HCT116 (cell line): Measurements from ENCODE around the gene KCNIP4. TPM values are rescaled to one million over a fixed set of nuclear protein-coding genes. Genes with fewer than 3 reads are reported as not detected.

Source experiments
- ATAC-seq: fragments of 200-7000 bp; cut with Tn5 transposase; 2 replicates; pipeline ENCODE4 v1.9.1; 2020; ENCODE audit warnings: mild to moderate bottlenecking, moderate library complexity
- BruUV-seq: library from RNA; stranded (reverse); fragments of 400-500 nt; replicated peaks from 2 replicates; lab custom pipeline; 2021; lab: Mats Ljungman, UMichigan
- CTCF ChIA-PET: fragments of 300-600 bp; sonication (Branson Sonifier 250); formaldehyde crosslinking; loops from one replicate; lab custom pipeline; 2021; ENCODE audit warnings: antibody characterized with exemption; lab: Charles Lee
- POLR2A ChIA-PET: fragments of 300-600, 350-600 bp; sonication (Branson Sonifier 250); formaldehyde crosslinking; loops from one replicate; lab custom pipeline; 2021; ENCODE audit warnings: antibody characterized with exemption; lab: Charles Lee
- RAD21 ChIA-PET, 2 experiments: fragments of 300-600 bp; sonication (Branson Sonifier 250); formaldehyde crosslinking; loops; one replicate each; lab custom pipeline; 2023; ENCODE audit warnings: low total read pairs in 2 of 2; ENCODE audit not compliant: uncharacterized antibody in 2 of 2, unreplicated experiment in 2 of 2, low non-redundant PET in 1 of 2; lab: Charles Lee
- DNase-seq: peaks from one replicate; pipeline ENCODE4 v3.0.0-alpha.2; 2010; ENCODE audit warnings: low read depth, low spot score
- H2AFZ ChIP-seq: fragments of 200-600 bp; shearing (Covaris generic), sonication (generic); 2 replicates; pipeline ENCODE4 v1.6.1; 2017; ENCODE audit warnings: low read depth, mixed run types, mixed read lengths, antibody characterized with exemption, low read length; ENCODE audit not compliant: poor library complexity, severe bottlenecking
- H3K27ac ChIP-seq: 2 replicates; pipeline ENCODE4 v1.5.1; 2012; ENCODE audit warnings: low read depth, low read length
- H3K27me3 ChIP-seq: fragments of 200-600 bp; sonication (generic); 2 replicates; pipeline ENCODE4 v1.6.1; 2016; ENCODE audit warnings: mixed run types, low read length, mixed read lengths; ENCODE audit not compliant: insufficient read depth
- H3K36me3 ChIP-seq, 2 experiments: fragments of 200-500 bp in 1 of 2; fragments of 200-600 bp in 1 of 2; sonication (Bioruptor generic) in 1 of 2; sonication (generic) in 1 of 2; 2 replicates each; pipeline versions ENCODE4 v1.5.1 to v1.6.1; 2014 to 2016; ENCODE audit warnings: low read length in 2 of 2, inconsistent platforms in 1 of 2, mixed read lengths in 1 of 2, mixed run types in 1 of 2; ENCODE audit not compliant: insufficient read depth in 2 of 2, control insufficient read depth in 1 of 2
- H3K4me1 ChIP-seq, 2 experiments: fragments of 200-600 bp in 1 of 2; sonication (generic) in 1 of 2; 2 replicates each; pipeline versions ENCODE4 v1.5.1 to v1.6.1; 2012 to 2017; ENCODE audit warnings: low read length in 2 of 2, inconsistent platforms in 1 of 2, mild to moderate bottlenecking in 1 of 2, mixed read lengths in 1 of 2, mixed run types in 1 of 2, moderate library complexity in 1 of 2; ENCODE audit not compliant: insufficient read depth in 2 of 2, control insufficient read depth in 1 of 2
- H3K4me2 ChIP-seq: fragments of 200-600 bp; sonication (generic); 2 replicates; pipeline ENCODE4 v1.6.1; 2017; ENCODE audit warnings: mixed run types, low read length, mixed read lengths
- H3K4me3 ChIP-seq, 2 experiments: fragments of 200-600 bp in 1 of 2; sonication (generic) in 1 of 2; replicated peaks in 1 of 2; 2 replicates each; pipeline ENCODE4 v1.5.1; 2011 to 2016; ENCODE audit warnings: low read length in 2 of 2, control low read depth in 1 of 2, low read depth in 1 of 2, mild to moderate bottlenecking in 1 of 2, mixed read lengths in 1 of 2, mixed run types in 1 of 2
- H3K79me2 ChIP-seq: fragments of 200-600 bp; sonication (generic); 2 replicates; pipeline ENCODE4 v1.6.1; 2017; ENCODE audit warnings: mild to moderate bottlenecking, mixed run types, low read length, moderate library complexity, mixed read lengths; ENCODE audit not compliant: insufficient read depth
- H3K9ac ChIP-seq: fragments of 200-600 bp; sonication (generic); 2 replicates; pipeline ENCODE4 v1.6.1; 2016; ENCODE audit warnings: low read length, mixed read lengths
- H3K9me2 ChIP-seq: fragments of 200-600 bp; sonication (generic), shearing (Covaris generic); 2 replicates; pipeline ENCODE4 v1.6.1; 2017; ENCODE audit warnings: mixed run types, mild to moderate bottlenecking, moderate library complexity; ENCODE audit not compliant: insufficient read depth
- H3K9me3 ChIP-seq, 2 experiments: fragments of 200-500 bp in 1 of 2; fragments of 200-600 bp in 1 of 2; sonication (Bioruptor generic) in 1 of 2; sonication (generic) in 1 of 2; 2 replicates each; pipeline ENCODE4 v1.6.1; 2014 to 2017; ENCODE audit warnings: low read length in 2 of 2, mixed read lengths in 2 of 2, inconsistent platforms in 1 of 2, low read depth in 1 of 2, mild to moderate bottlenecking in 1 of 2, mixed run types in 1 of 2, moderate library complexity in 1 of 2; ENCODE audit not compliant: control insufficient read depth in 1 of 2, insufficient read depth in 1 of 2
- H4K20me1 ChIP-seq: fragments of 200-600 bp; sonication (generic), shearing (Covaris generic); 2 replicates; pipeline ENCODE4 v1.6.1; 2017; ENCODE audit warnings: mixed run types, mild to moderate bottlenecking, moderate library complexity; ENCODE audit not compliant: insufficient read depth
- CTCF ChIP-seq, 3 experiments: fragments of 200-600 bp in 1 of 3; sonication (generic) in 1 of 3; IDR thresholded peaks in 2 of 3; conservative IDR thresholded peaks in 1 of 3; 2 replicates each; pipeline ENCODE4 v1.5.1; 2012 to 2017; ENCODE audit warnings: low read depth in 2 of 3, low read length in 2 of 3, antibody characterized with exemption in 1 of 3, borderline replicate concordance in 1 of 3, control low read depth in 1 of 3, mild to moderate bottlenecking in 1 of 3, mixed read lengths in 1 of 3, mixed run types in 1 of 3, moderate library complexity in 1 of 3; ENCODE audit not compliant: insufficient read depth in 1 of 3
- ELF1 ChIP-seq: IDR thresholded peaks from 2 replicates; pipeline ENCODE4 v1.6.1; 2012; ENCODE audit warnings: low read depth, borderline replicate concordance
- EZH2 ChIP-seq: fragments of 200-600 bp; sonication (generic); IDR thresholded peaks from 2 replicates; pipeline ENCODE4 v1.6.1; 2017; ENCODE audit warnings: antibody characterized with exemption, mixed run types
- EZH2phosphoT487 ChIP-seq: fragments of 200-600 bp; IDR thresholded peaks from 2 replicates; pipeline ENCODE4 v1.6.1; 2018; ENCODE audit warnings: antibody characterized with exemption, borderline replicate concordance
- POLR2A ChIP-seq: IDR thresholded peaks from 2 replicates; pipeline ENCODE4 v1.7.0; 2011; ENCODE audit warnings: borderline replicate concordance; ENCODE audit not compliant: insufficient read depth, insufficient read length; ENCODE audit errors: extremely low read depth
- RAD21 ChIP-seq: IDR thresholded peaks from 2 replicates; pipeline ENCODE4 v1.6.1; 2012; ENCODE audit warnings: low read depth, mild to moderate bottlenecking
- ZBTB33 ChIP-seq: IDR thresholded peaks from 2 replicates; pipeline ENCODE4 v1.6.1; 2011; ENCODE audit warnings: mild to moderate bottlenecking, low read length, moderate library complexity; ENCODE audit not compliant: insufficient replicate concordance; ENCODE audit errors: extremely low read depth
- intact Hi-C: fragments of 100-400 bp; cut with micrococcal nuclease; formaldehyde crosslinking; loops from 2 replicates; pipeline ENCODE4 v1.10.0; 2022
- total RNA-seq: library from RNA; stranded (reverse); gene quantifications from one replicate; pipeline ENCODE4 v1.2.1, GENCODE V29; 2021; ENCODE audit not compliant: unreplicated experiment

The KCNIP4 gene
- total RNA-seq, 1 experiment from 2014 or later, result not detected

- no peaks in the 10 kb centered on the region for H3K4me1 ChIP-seq
- intact Hi-C loops, result loop anchor here (10.0 kb wide), 1 partner anchor 356 kb away; no protein-coding TSS in a partner anchor
- POLR2A ChIA-PET, result no interaction called here
- ATAC-seq, result no peak
- TF ChIP-seq POLR2A (no peak), EZH2phosphoT487 (no peak), ELF1 (no peak), RAD21 (no peak), ZBTB33 (no peak), CTCF (IDR thresholded peaks at IDR 0.05 in 2 of 3, conservative IDR thresholded peaks at IDR 0.05 in 1 of 3; ENCODE audit: borderline replicate concordance in 1 of 3, insufficient read depth in 1 of 3, low read depth in 2 of 3, low read length in 2 of 3) (no peak), EZH2 (no peak)
- TF ChIP-seq, all 23 proteins: peak for 0
- no peak for DNase-seq
- Histone ChIP-seq H3K27ac (no peak overlapping the region), H4K20me1 (no peaks in the 10 kb centered on the region), H3K9ac (no peak overlapping the region), H3K36me3 (no peaks in the 10 kb centered on the region), H2AFZ (no peak overlapping the region), H3K4me2 (no peak overlapping the region), H3K27me3 (no peaks in the 10 kb centered on the region), H3K4me3 (no peak overlapping the region), H3K79me2 (no peaks in the 10 kb centered on the region), H3K9me2 (no peaks in the 10 kb centered on the region), H3K9me3 (peaks cover 3 to 9% of the 10 kb centered on the region in 2 experiments; a peak in 2 of 4 replicates)
- RAD21 ChIA-PET, result no interaction called here
- no TSS peak for BruUV-seq
- CTCF ChIA-PET, result no interaction called here
These were observed 818.0 kb downstream of the KCNIP4 start for GRCh38 chr4:21130606-21131005.
